HFF-Myc (cell line): ENCODE measurements around the gene MCRS1.

ENCODE experiments used
- DNase-seq: peaks from one replicate; pipeline ENCODE4 v3.0.0-alpha.2; 2011; ENCODE audit warnings: low read depth; ENCODE audit errors: extremely low read depth
- H3K4me3 ChIP-seq: replicated peaks from 2 replicates; pipeline ENCODE4 v1.5.1; 2011; ENCODE audit warnings: low read depth, mild to moderate bottlenecking, control low read depth, low read length
- CTCF ChIP-seq: IDR thresholded peaks from 2 replicates; pipeline ENCODE4 v1.5.1; 2012; ENCODE audit warnings: mild to moderate bottlenecking, low read depth, low read length, control low read depth; ENCODE audit errors: missing control alignments

Gene MCRS1

DNA sequence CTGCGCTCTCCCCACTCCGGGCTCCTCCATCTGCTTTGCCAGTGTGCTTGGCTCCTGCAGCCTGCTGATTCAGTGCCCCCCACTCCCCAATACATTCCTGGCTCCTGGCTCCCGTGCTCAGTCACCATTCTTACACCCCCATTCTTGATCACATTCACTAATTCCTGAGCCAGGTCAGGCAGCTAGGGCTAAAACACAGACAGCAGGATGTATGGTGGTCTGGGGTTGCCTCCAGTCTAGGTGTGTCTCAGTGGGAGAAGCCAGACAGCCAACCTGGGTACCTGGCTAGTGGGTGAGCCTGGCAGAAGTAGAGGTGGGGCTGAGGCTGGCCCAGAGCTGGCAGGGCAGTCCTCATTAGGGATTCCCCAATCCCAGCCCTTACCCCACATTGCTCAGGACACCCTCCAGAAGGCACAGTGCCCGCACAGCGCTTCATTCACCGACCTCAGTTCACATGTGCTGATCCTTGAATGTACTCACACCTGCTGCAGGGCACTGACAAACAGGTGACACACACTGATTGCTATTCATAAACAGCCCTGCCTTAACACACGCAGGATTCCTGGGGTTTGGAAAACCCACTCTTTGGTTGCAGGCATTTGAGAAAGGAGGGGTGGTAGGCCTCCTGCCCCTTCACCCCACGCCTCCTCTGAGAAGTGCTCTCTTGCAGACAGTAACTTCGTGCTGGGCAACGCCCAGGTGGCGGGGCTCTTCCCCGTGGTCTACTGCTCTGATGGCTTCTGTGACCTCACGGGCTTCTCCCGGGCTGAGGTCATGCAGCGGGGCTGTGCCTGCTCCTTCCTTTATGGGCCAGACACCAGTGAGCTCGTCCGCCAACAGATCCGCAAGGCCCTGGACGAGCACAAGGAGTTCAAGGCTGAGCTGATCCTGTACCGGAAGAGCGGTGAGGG lies 27.5 kb downstream of the MCRS1 start:
- H3K4me3 ChIP-seq: no peak overlapping the region
- no peak for TF ChIP-seq CTCF
- DNase-seq: no peak

DNA sequence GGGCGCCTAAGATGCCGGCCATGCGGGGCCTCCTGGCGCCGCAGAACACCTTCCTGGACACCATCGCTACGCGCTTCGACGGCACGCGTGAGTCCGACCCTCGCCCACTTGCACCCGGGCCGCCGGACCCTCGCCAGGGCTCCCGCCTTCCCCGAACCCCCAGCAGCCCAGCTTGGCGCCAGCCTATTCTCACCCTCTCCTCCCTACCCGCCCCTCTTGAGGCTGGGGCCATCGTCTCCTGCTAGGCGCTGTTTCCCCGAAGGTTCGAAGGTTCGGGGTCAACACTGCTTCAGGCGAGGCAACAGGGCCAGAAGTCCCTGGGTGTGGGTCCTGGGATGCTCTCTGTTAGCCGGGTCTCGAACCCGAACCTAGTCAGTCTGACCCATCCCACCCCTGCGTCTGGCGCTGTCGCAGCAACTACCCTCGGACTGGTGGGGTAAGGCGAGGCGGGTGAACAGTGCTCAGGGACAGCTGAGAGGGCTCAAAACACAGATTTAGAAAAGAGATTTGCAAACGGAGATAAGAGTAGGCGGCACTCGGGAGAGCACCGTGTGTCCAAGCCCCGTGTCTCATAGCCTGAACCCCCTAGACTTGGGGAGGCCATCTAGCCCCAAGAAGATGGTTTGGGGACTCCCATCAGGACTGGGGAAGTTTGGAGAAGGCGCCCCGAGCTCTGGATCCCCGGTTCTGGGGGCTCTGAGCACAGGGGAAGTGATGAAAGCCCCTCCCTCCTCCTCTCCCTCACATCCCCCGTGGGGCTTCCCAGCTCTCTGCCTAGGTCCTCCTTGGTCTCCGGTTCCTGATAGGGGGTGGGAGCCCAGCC lies 28.3 kb downstream of the MCRS1 start:
- no peak overlapping the region for H3K4me3 ChIP-seq
- no peak for DNase-seq
- TF ChIP-seq CTCF: no peak

- no peak for DNase-seq
- TF ChIP-seq CTCF: no peak
- H3K4me3 ChIP-seq: peak within 1 kb of the TSS; percentile 25
These were observed 29.2 kb downstream of the MCRS1 start, which contains the start of gene KCNH3 for GRCh38 chr12:49538510-49539403. Gene KCNH3, plus strand, starts transcription at chr12:49539030. Its CDS starts 387 bp downstream, at chr12:49539417.

DNA sequence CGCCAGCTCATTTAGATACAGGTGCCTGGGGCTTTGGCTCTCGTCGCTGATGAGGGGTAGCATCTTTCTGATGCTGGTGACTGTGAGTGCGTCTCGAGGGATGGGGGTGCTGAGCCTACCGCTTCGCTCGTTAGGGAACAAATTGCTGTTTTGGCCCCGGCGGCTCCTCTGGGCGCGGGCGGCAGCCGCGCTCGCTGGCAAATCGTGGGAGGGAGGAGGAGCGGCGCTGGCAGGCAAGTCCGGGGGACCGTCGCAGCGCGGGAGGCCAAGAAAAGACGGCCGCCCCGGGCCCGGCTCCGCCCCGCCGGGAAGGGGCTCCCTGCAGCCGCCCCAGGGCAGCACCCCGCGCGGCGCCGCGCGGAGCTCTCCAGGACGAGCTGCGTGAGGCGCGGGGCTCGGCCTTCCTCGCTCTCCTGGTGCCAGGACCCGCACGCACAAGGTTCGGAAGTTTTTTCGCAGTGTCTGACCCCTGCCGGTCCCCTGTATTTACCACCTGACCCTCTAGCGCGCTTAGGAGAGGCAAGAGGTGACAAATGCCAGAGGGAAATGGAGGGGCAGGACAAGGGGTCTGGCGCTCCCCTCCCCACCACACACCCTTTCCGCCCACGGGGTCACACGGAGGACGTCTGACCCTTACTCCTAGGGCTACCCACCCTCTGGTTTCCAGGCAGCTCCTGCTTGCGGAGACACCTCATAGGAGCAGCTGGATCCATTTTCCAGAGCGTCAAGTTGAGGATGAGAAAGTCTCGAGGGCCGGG lies 30.0 kb downstream of the MCRS1 start:
- no peak for TF ChIP-seq CTCF
- DNase-seq: no peak
- H3K4me3 ChIP-seq: peak overlapping the region; percentile 25

GRCh38 chr12:49537231-49537751 lies 30.7 kb downstream of the MCRS1 start:
- H3K4me3 ChIP-seq: peak overlapping the region; percentile 25
- no peak for TF ChIP-seq CTCF
- DNase-seq: no peak
